ENCODE measurements around the gene TECPR2. TPM values are rescaled to one million over a fixed set of nuclear protein-coding genes. Genes with fewer than 3 reads are reported as not detected.

Gene TECPR2
- total RNA-seq, 2 donors from 2014 or later = 27.7 to 28.0 TPM

DNA sequence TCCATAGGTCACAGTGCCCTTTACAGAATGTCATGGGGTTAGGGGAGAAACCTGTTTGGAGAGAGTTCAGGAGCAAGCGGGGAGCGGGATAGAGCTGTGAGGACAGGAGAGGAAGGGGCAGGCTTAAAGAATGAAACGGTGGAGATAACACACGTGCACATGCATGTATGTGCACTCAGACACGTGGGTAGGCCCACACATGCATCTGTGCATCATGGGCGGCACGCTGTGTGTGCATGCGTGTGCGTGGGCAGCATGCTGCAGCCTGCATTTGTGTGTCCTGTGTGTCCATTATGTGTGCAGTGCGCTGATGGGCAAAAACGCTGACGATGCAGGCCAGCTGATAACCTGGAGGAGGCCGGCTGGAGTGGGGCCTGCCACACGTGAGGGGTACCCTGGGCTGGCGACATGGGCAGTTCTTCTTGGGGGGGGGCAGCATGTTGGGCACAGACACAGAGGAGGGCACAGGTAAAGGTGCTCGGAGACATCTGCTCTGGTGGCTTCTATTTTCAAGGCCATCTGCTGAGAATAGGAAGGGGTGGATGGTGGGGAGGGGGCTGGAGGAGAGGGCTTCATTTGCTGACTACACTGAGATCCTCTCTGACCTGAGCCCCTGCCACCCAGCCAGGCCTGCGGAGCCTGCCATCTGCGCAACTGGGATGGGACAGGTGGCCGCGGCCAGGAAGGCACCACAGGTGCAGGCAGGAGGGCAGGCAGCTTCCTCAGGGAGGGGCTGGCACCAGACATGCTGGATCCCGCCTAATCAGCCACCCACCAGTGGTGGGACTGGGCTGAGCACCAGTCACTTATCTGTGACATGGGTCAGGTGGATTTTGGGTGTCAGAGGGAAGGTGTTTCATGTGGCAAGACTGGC lies 151.4 kb downstream of the TECPR2 start:
- Mint-ChIP-seq H3K4me3 (no peak overlapping the region), H3K36me3 (ENCODE audit: low read depth) (no peaks in the 10 kb centered on the region), H3K9me3 (no peaks in the 10 kb centered on the region), H3K27me3 (ENCODE audit: insufficient read depth) (peaks cover 8% of the 10 kb centered on the region), H3K4me1 (peaks cover 4% of the 10 kb centered on the region), H3K27ac (no peak overlapping the region)
- 88 to 92% methylated on average over 18 to 21 of the region's 21 CpGs for WGBS, 2 experiments (ENCODE audit: insufficient coverage in 1 of 2, insufficient read length in 1 of 2)
- H3K9ac ChIP-seq (ENCODE audit: extremely low read depth, low read length, poor library complexity, severe bottlenecking) = no peak overlapping the region
- H3K27ac ChIP-seq (ENCODE audit: low read depth, low read length) = no peak overlapping the region
- H3K4me3 ChIP-seq (ENCODE audit: low read length) = no peak overlapping the region
- no peaks in the 10 kb centered on the region for H3K27me3 ChIP-seq (ENCODE audit: control insufficient read depth, insufficient read depth, low read length, poor library complexity, severe bottlenecking)
- no peaks in the 10 kb centered on the region for H3K9me3 ChIP-seq (ENCODE audit: control insufficient read depth, low read length)
- no peaks in the 10 kb centered on the region for H3K36me3 ChIP-seq (ENCODE audit: control insufficient read depth, insufficient read depth, low read length)
- TF ChIP-seq, protein P1, sequence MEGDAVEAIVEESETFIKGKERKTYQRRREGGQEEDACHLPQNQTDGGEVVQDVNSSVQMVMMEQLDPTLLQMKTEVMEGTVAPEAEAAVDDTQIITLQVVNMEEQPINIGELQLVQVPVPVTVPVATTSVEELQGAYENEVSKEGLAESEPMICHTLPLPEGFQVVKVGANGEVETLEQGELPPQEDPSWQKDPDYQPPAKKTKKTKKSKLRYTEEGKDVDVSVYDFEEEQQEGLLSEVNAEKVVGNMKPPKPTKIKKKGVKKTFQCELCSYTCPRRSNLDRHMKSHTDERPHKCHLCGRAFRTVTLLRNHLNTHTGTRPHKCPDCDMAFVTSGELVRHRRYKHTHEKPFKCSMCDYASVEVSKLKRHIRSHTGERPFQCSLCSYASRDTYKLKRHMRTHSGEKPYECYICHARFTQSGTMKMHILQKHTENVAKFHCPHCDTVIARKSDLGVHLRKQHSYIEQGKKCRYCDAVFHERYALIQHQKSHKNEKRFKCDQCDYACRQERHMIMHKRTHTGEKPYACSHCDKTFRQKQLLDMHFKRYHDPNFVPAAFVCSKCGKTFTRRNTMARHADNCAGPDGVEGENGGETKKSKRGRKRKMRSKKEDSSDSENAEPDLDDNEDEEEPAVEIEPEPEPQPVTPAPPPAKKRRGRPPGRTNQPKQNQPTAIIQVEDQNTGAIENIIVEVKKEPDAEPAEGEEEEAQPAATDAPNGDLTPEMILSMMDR (conservative IDR thresholded peaks at IDR 0.05) = no peak
- no peaks in the 10 kb centered on the region for H3K4me1 ChIP-seq (ENCODE audit: control insufficient read depth, insufficient read depth, low read length)
- no peak for DNase-seq

- Histone ChIP-seq H3K4me1 (ENCODE audit: control insufficient read depth, insufficient read depth, low read length) (no peaks in the 10 kb centered on the region), H3K9ac (ENCODE audit: extremely low read depth, low read length, poor library complexity, severe bottlenecking) (no peak overlapping the region), H3K27me3 (ENCODE audit: control insufficient read depth, insufficient read depth, low read length, poor library complexity, severe bottlenecking) (no peaks in the 10 kb centered on the region), H3K4me3 (ENCODE audit: low read length) (no peak overlapping the region), H3K9me3 (ENCODE audit: control insufficient read depth, low read length) (no peaks in the 10 kb centered on the region), H3K36me3 (ENCODE audit: control insufficient read depth, insufficient read depth, low read length) (no peaks in the 10 kb centered on the region), H3K27ac (ENCODE audit: low read depth, low read length) (no peak overlapping the region)
- no peak overlapping the region for H3K27ac Mint-ChIP-seq
- no peak for DNase-seq
- H3K4me1 Mint-ChIP-seq = peaks cover 4% of the 10 kb centered on the region
- H3K4me3 Mint-ChIP-seq = no peak overlapping the region
- no peaks in the 10 kb centered on the region for H3K36me3 Mint-ChIP-seq (ENCODE audit: low read depth)
- peaks cover 8% of the 10 kb centered on the region for H3K27me3 Mint-ChIP-seq (ENCODE audit: insufficient read depth)
- WGBS, 2 experiments (ENCODE audit: insufficient coverage in 1 of 2, insufficient read length in 1 of 2) = 83% methylated on average over 10 to 12 of the region's 12 CpGs
- TF ChIP-seq, protein P1 (conservative IDR thresholded peaks at IDR 0.05) = no peak
- no peaks in the 10 kb centered on the region for H3K9me3 Mint-ChIP-seq
These were observed 152.4 kb downstream of the TECPR2 start for GRCh38 chr14:102514987-102515733.

- Histone ChIP-seq H3K4me3 (ENCODE audit: low read length) (peak overlapping the region; percentile 76), H3K27ac (ENCODE audit: low read depth, low read length) (no peak overlapping the region), H3K4me1 (ENCODE audit: control insufficient read depth, insufficient read depth, low read length) (no peaks in the 10 kb centered on the region), H3K36me3 (ENCODE audit: control insufficient read depth, insufficient read depth, low read length) (no peaks in the 10 kb centered on the region), H3K9me3 (ENCODE audit: control insufficient read depth, low read length) (no peaks in the 10 kb centered on the region), H3K9ac (ENCODE audit: extremely low read depth, low read length, poor library complexity, severe bottlenecking) (peak overlapping the region; percentile 25), H3K27me3 (ENCODE audit: control insufficient read depth, insufficient read depth, low read length, poor library complexity, severe bottlenecking) (no peaks in the 10 kb centered on the region)
- no peaks in the 10 kb centered on the region for H3K36me3 Mint-ChIP-seq (ENCODE audit: low read depth)
- 1% methylated on average over 28 to 95 of the region's 95 CpGs for WGBS, 2 experiments (ENCODE audit: insufficient coverage in 1 of 2, insufficient read length in 1 of 2)
- H3K4me1 Mint-ChIP-seq = peaks cover 1% of the 10 kb centered on the region
- H3K27me3 Mint-ChIP-seq (ENCODE audit: insufficient read depth) = peaks cover 8% of the 10 kb centered on the region
- DNase-seq = peak; percentile 90
- peak overlapping the region; percentile 68 for H3K4me3 Mint-ChIP-seq
- H3K27ac Mint-ChIP-seq = peak overlapping the region; percentile 39
- no peaks in the 10 kb centered on the region for H3K9me3 Mint-ChIP-seq
- TF ChIP-seq, protein P1 (conservative IDR thresholded peaks at IDR 0.05) = peak; percentile 92
These were observed 154.0 kb downstream of the TECPR2 start for GRCh38 chr14:102516531-102517391.
